Activated T-helper 9 cell treated with anti-CD3 and anti-CD28 coated beads, Interleukin-2, amount 50 U/mL, for 16 hours (primary cell): Measurements from ENCODE around the gene CAPNS2.

ENCODE experiments used
- DNase-seq: peaks from one replicate; pipeline ENCODE4 v3.0.0-alpha.2; 2020; ENCODE audit warnings: low read depth

CAPNS2 gene

GRCh38 chr16:55566432-55567175, at the start of gene CAPNS2:
CAPNS2 (plus strand) TSS chr16:55566684; CDS start chr16:55566757, 73 bp downstream.
- no peak for DNase-seq

DNA sequence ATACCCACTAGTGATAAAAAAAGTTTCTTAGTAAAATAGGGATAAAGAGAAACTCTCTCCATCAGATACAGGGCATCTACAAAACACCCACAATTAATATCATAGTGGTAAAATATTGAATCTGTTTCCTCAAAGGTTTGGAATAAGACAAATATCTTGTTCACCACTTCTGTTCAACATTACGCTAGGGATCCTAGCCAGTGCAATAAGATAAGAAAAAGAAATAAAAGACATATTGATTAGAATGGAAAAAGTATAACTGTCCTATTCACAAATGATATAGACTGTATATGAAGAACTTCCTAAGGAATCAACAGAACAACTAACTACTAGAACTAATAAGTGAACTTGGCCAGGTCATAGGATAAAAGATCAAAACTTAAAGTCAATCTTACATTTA, 44.7 kb upstream of the CAPNS2 start:
- DNase-seq: no peak

GRCh38 chr16:55526441-55526840, 40.0 kb upstream of the CAPNS2 start:
- DNase-seq: no peak

DNA sequence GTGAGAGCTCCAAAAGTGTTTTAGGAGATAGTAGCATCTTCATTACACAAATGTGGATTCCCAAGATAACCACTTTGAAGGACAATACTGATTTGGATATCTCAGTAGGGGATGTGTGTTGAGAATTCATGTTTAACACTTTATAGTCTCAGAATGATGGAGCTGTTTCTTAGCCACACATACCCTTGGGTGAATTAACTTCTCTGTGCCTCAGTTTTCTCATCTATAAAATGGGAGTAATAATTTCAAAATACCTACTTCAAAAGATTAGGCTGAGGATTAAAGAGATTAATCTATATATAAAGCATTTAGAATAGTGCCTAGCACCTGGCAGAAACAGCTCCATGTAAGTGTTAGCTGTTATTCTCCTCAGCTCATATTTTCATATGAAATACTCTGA, 38.6 kb upstream of the CAPNS2 start:
- no peak for DNase-seq

GRCh38 chr16:55529018-55529417, 37.5 kb upstream of the CAPNS2 start:
- no peak for DNase-seq

- DNase-seq: no peak
Observed at GRCh38 chr16:55530316-55530856, 36.1 kb upstream of the CAPNS2 start.

GRCh38 chr16:55532227-55532626, 34.3 kb upstream of the CAPNS2 start:
- no peak for DNase-seq

DNA sequence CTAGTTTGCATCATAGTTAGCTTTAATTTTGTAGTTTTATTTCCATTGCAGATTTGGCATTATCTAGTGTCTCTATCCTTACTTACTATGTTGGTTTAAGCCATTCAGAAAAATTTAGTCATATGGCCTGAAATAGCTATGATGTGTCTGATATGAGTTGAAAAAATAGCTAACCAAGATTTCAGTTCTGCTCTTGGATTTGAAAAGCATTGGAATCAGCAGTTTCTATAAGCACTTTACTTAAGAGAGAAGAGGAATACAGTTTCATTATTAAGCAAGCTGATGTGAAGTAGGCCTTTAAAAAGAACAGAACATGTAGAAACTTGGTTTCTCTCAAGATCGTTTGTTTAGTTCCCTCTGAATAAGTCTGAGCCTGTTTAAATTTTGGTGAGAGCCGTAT, 31.7 kb upstream of the CAPNS2 start:
- no peak for DNase-seq

DNA sequence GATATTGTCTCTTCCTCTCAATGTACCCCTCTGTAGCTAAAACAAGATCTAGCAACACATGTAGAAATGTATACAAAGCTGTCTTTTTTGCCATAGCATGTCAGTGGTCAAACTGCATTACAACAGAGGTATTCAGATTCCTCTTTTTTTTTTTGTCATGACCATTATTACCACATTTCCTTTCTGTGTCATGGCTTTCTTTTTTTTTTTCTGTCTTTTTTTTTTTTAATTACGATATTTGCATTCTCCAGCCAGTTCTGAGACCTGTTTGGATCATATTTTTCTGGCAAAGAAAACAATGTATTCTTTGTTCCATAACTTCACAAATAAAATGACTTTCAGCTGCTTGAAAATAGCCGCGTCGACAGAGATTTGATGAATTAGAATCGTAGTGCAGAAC, 27.4 kb upstream of the CAPNS2 start:
- no peak for DNase-seq

GRCh38 chr16:55539488-55539887, 27.0 kb upstream of the CAPNS2 start:
- DNase-seq: no peak

GRCh38 chr16:55540221-55540620, 26.3 kb upstream of the CAPNS2 start:
- no peak for DNase-seq

DNA sequence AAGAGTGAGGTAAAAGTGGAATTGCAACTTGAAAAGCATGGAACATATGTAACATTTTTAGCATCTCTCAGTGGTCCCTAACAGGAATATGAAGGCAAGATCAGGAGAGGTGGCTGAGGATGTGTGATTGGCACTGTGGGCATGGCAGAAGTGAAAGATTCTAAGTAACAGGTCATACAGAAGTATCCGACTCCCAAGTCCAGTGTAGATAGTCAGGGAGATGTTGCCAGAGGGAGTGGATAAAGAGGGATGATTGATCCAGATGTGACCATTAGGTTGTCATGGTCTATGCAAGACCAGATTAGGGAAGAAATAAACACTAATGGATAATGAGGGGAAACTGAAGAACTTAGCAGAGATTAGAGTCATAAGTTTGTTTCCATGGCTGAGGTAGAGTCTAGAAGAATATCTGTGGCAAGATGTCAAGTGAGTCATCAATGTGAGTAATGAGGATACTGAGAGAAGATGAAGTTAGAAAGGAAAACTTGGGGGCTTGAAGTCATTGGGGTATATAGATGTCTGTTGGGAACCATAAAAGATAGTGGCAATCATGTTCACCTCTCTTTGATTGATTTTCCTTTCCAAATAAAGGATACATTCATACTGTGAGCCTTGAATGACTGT, 23.9 kb upstream of the CAPNS2 start:
- no peak for DNase-seq

GRCh38 chr16:55543472-55543871, 23.0 kb upstream of the CAPNS2 start:
- DNase-seq: no peak

- no peak for DNase-seq
Observed at GRCh38 chr16:55552621-55553020, 13.9 kb upstream of the CAPNS2 start.

DNA sequence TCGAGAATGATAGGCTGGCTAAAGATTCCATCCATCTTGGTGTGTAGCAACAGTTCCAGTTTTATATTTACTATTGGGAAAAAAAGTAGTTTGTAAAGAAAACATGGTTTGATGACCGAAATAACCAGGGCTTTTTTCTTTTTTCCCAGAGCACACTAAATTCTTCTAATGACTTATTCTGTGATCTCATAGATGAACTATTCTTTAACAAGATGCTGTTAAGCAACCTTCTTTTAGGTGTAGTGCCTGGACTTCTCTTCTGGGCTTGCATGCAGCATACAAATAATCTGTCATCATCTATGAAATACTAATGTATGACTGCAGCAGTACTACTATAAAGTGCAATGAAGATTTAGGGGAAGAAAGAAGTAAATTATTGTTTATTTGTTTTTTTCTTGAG, 11.0 kb upstream of the CAPNS2 start:
- DNase-seq: no peak

DNA sequence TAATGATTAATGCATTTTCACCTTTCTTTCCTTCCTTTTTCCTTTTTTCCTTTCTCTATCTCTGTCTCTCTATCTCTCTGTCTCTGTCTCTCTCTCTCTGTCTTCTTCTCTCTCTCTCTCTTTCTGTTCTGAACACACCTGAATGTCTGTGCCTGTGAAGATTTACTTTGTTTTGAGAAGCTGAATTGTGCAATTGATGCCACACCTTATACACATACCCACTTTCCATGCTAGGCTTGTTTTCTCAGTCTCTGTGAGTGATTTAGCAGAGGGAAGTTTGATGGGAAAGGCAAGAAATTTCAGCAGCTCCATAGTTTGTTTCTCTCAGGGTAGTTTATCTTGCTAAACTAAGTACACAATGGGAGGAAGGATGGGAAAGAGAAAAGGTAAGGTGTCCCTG, 9.3 kb upstream of the CAPNS2 start:
- DNase-seq: no peak

- DNase-seq: no peak
Observed at GRCh38 chr16:55559233-55559632, 7.3 kb upstream of the CAPNS2 start.

DNA sequence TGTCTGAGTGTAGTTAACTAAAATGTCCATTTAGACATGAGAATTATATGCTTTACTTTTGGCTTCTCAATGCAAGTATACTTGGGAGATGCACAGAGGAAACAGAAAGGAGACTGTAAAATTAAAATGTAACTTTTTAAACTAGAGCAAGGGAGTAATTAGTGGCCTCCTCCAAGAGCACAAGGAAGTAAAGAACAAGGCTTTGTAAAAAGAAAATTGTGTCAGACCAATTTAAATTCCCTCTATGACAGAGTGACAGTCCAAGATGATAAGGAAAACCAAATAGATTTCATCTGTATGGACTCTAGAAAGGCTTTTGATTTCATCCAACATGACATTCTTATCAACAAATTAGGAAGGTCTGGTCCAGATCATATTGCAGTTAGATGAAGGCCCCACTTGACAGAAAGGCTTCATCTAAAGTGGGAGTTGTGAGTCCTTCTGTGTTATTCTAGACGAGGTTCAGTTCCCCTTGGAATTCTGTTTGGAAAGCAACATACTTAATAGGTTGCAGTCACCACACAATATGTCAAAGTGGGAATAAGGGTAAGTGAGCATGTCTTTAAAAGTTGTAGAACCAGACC, 6.5 kb upstream of the CAPNS2 start:
- DNase-seq: no peak

DNA sequence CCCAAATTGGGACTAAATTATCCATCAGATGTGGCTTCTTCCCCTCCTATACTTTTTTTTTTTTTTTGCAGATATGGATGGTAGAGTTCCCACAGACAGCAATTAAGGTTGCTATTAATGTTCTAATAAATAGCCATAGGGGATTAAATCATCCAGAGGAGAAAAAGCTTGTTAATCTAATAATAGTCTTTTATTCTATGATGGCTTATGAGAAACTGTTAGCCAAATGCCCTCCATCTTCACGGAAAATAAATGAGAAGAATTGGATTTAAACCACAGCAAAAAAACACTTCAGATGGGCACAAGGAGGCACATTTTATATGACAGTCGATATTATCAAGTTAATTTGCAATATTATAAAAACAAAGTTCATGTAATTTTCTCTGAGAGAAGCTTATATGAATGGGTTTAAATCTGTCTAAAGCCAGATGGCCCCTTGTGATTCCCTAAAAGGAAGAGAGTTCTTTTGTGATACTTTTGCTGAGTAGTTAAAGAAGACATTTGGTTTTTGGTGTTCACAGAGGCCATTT, 5.1 kb upstream of the CAPNS2 start:
- no peak for DNase-seq

GRCh38 chr16:55562936-55563335, 3.5 kb upstream of the CAPNS2 start:
- no peak for DNase-seq

GRCh38 chr16:55563797-55564196, 2.7 kb upstream of the CAPNS2 start:
- DNase-seq: no peak

GRCh38 chr16:55565086-55565485, 1.4 kb upstream of the CAPNS2 start:
- no peak for DNase-seq

DNA sequence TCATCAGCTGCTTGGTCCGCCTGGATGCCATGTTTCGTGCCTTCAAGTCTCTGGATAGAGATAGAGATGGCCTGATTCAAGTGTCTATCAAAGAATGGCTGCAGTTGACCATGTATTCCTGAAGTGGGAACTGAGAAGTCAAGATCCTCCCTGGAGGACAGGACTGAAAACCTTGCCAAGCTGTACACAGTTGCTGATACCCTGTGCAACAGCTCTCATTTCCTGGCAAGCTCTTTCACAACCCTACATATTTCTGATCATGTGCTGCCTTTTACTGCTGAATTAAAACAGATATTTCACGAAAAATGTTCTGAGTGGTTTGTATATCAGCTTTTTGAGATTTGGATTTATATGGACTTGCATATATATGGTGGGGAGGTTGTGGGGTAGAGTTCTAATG, 898 bp downstream of the CAPNS2 start:
- no peak for DNase-seq
